SU-DHL-6 (cell line): ENCODE results near the gene CFAP65.

ENCODE experiments used
- H2AFZ ChIP-seq: fragments of 200-600 bp; sonication (generic); 2 replicates; pipeline ENCODE4 v1.6.1; 2014; ENCODE audit warnings: low read depth, mild to moderate bottlenecking, moderate library complexity, mixed read lengths, antibody characterized with exemption, low read length; ENCODE audit not compliant: severe bottlenecking
- H3F3A ChIP-seq: fragments of 200-600 bp; shearing (Covaris generic); 2 replicates; pipeline ENCODE4 v1.6.0; 2016; ENCODE audit warnings: antibody characterized with exemption, mild to moderate bottlenecking; ENCODE audit not compliant: insufficient read depth
- H3K27ac ChIP-seq: fragments of 200-600 bp; sonication (generic); 2 replicates; pipeline ENCODE4 v1.5.1; 2016; ENCODE audit warnings: low read depth, mild to moderate bottlenecking, low read length, moderate library complexity, mixed read lengths
- H3K27me3 ChIP-seq: fragments of 200-600 bp; sonication (generic), shearing (Covaris generic); 2 replicates; pipeline ENCODE4 v1.6.0; 2014; ENCODE audit warnings: mild to moderate bottlenecking, low read length
- H3K36me3 ChIP-seq: fragments of 200-600 bp; sonication (generic); 2 replicates; pipeline ENCODE4 v1.6.1; 2014; ENCODE audit warnings: mild to moderate bottlenecking, low read length, mixed read lengths
- H3K4me2 ChIP-seq: fragments of 300-600, 200-600 bp; shearing (Covaris generic), sonication (generic); 2 replicates; pipeline ENCODE4 v1.6.0; 2014; ENCODE audit warnings: low read length, low read depth, mild to moderate bottlenecking; ENCODE audit not compliant: poor library complexity, severe bottlenecking
- H3K4me3 ChIP-seq: fragments of 200-600 bp; sonication (generic); 2 replicates; pipeline ENCODE4 v1.5.1; 2014; ENCODE audit warnings: antibody characterized with exemption, low read length, mild to moderate bottlenecking, mixed read lengths; ENCODE audit not compliant: insufficient read depth, poor library complexity, severe bottlenecking
- H3K79me2 ChIP-seq: fragments of 200-600 bp; sonication (generic); 2 replicates; pipeline ENCODE4 v1.6.1; 2014; ENCODE audit warnings: mild to moderate bottlenecking, low read length, moderate library complexity; ENCODE audit not compliant: insufficient read depth
- H3K9ac ChIP-seq: fragments of 200-600 bp; sonication (generic); 2 replicates; pipeline ENCODE4 v1.7.0; 2014; ENCODE audit warnings: mild to moderate bottlenecking, low read length
- H3K9me2 ChIP-seq: fragments of 200-600 bp; sonication (generic); replicated peaks from 2 replicates; pipeline ENCODE4 v1.6.1; 2014; ENCODE audit warnings: low read length; ENCODE audit not compliant: insufficient read depth
- H3K9me3 ChIP-seq: fragments of 200-600 bp; sonication (generic); 2 replicates; pipeline ENCODE4 v1.6.1; 2014; ENCODE audit warnings: low read length, mixed read lengths; ENCODE audit not compliant: insufficient read depth
- H4K20me1 ChIP-seq: fragments of 200-600 bp; sonication (generic); 2 replicates; pipeline ENCODE4 v1.6.1; 2014; ENCODE audit warnings: low read depth, mild to moderate bottlenecking, antibody characterized with exemption, low read length, moderate library complexity, mixed read lengths
- CTCF ChIP-seq: fragments of 200-600 bp; sonication (generic); IDR thresholded peaks from one replicate; pipeline ENCODE4 v1.5.1; 2017; ENCODE audit warnings: antibody characterized with exemption, mild to moderate bottlenecking, low read length, moderate library complexity; ENCODE audit not compliant: insufficient read depth, poor library complexity, severe bottlenecking
- EZH2phosphoT487 ChIP-seq: fragments of 200-600 bp; sonication (generic), shearing (Covaris generic); conservative IDR thresholded peaks from 2 replicates; pipeline ENCODE4 v1.6.1; 2018; ENCODE audit warnings: mild to moderate bottlenecking, antibody characterized with exemption, low read length, moderate library complexity, mixed read lengths

CFAP65 gene

GRCh38 chr2:219024059-219024458 is 17.3 kb downstream of the CFAP65 start:
- Histone ChIP-seq H3K36me3 (no peaks in the 10 kb centered on the region), H4K20me1 (no peaks in the 10 kb centered on the region), H3K9me3 (no peaks in the 10 kb centered on the region), H3K27me3 (no peaks in the 10 kb centered on the region), H2AFZ (no peak overlapping the region), H3K9ac (no peak overlapping the region), H3F3A (no peaks in the 10 kb centered on the region), H3K9me2 (no peaks in the 10 kb centered on the region), H3K4me3 (no peak overlapping the region), H3K27ac (no peak overlapping the region), H3K4me2 (no peak overlapping the region), H3K79me2 (no peaks in the 10 kb centered on the region)
- TF ChIP-seq CTCF: no peak
- no peak for TF ChIP-seq EZH2phosphoT487

- no peaks in the 10 kb centered on the region for H3K79me2 ChIP-seq
- H3K36me3 ChIP-seq: no peaks in the 10 kb centered on the region
- no peaks in the 10 kb centered on the region for H3F3A ChIP-seq
- H3K9me2 ChIP-seq: no peaks in the 10 kb centered on the region
- no peak overlapping the region for H3K4me2 ChIP-seq
- H3K27me3 ChIP-seq: no peaks in the 10 kb centered on the region
- H4K20me1 ChIP-seq: no peaks in the 10 kb centered on the region
- no peak overlapping the region for H3K9ac ChIP-seq
- H3K9me3 ChIP-seq: no peaks in the 10 kb centered on the region
- H3K27ac ChIP-seq: no peak overlapping the region
- H3K4me3 ChIP-seq: no peak overlapping the region
- no peak overlapping the region for H2AFZ ChIP-seq
- TF ChIP-seq EZH2phosphoT487: no peak
- TF ChIP-seq CTCF: no peak
Measured at GRCh38 chr2:219023045-219023605, 18.2 kb downstream of the CFAP65 start.

GRCh38 chr2:219022616-219023015 is 18.7 kb downstream of the CFAP65 start:
- Histone ChIP-seq H3K79me2 (no peaks in the 10 kb centered on the region), H3K27me3 (no peaks in the 10 kb centered on the region), H3K36me3 (no peaks in the 10 kb centered on the region), H3K9me3 (no peaks in the 10 kb centered on the region), H3F3A (no peaks in the 10 kb centered on the region), H3K4me3 (no peak overlapping the region), H4K20me1 (no peaks in the 10 kb centered on the region), H3K9ac (no peak overlapping the region), H3K27ac (no peak overlapping the region), H2AFZ (no peak overlapping the region), H3K9me2 (no peaks in the 10 kb centered on the region), H3K4me2 (no peak overlapping the region)
- TF ChIP-seq EZH2phosphoT487 (no peak), CTCF (no peak)
